ENCODE results near the gene PPP1R12C. TPM values are rescaled to one million over a fixed set of nuclear protein-coding genes. Genes with fewer than 3 reads are reported as not detected.

Gene PPP1R12C
- total RNA-seq, 2 experiments from 2014 or later = 123 to 136 TPM

- no peak for TF ChIP-seq CTCF (IDR thresholded peaks at IDR 0.05)
- ChIA-PET POLR2A (no interaction called here), CTCF (no interaction called here)
- no peak overlapping the region for H3K27ac Mint-ChIP-seq
- no peaks in the 10 kb centered on the region for H3K27me3 Mint-ChIP-seq
- Histone ChIP-seq H3K9me3 (ENCODE audit: control insufficient read depth in 1 of 2, insufficient read depth in 1 of 2, low read length in 2 of 2) (no peaks in the 10 kb centered on the region), H3K27me3 (ENCODE audit: control insufficient read depth in 1 of 2, insufficient read depth in 2 of 2, low read length in 2 of 2) (no peaks in the 10 kb centered on the region), H3K27ac (ENCODE audit: low read depth in 1 of 2, low read length in 2 of 2) (no peak overlapping the region), H3K4me1 (ENCODE audit: insufficient read depth, low read length) (peaks cover 19% of the 10 kb centered on the region), H3K4me3 (ENCODE audit: low read length) (no peak overlapping the region), H3K36me3 (ENCODE audit: insufficient read depth, low read length) (peaks cover 6% of the 10 kb centered on the region)
- no peak for ATAC-seq (ENCODE audit: poor library complexity)
- H3K36me3 Mint-ChIP-seq (ENCODE audit: low read depth) = peaks cover 34% of the 10 kb centered on the region
- peaks cover 24% of the 10 kb centered on the region for H3K4me1 Mint-ChIP-seq (ENCODE audit: low read depth)
- H3K9me3 Mint-ChIP-seq = peaks cover 2% of the 10 kb centered on the region
- intact Hi-C loops (cut with DNase I, micrococcal nuclease) = no loop called here
- H3K4me3 Mint-ChIP-seq = peak overlapping the region; percentile 79
- DNase-seq = no peak
Measured at GRCh38 chr19:55041244-55041626, 76.2 kb downstream of the PPP1R12C start.

Small RNA genes lying within 50 kb of the gene (microRNA-seq; reads per million reads assigned to microRNA genes)
- gene MIR7975 (ENCODE audit: borderline microRNAs expressed, borderline replicate concordance) = not detected

Other genes with a start within 250 kb of the PPP1R12C start
- 1 to 10 TPM in 1 of 2 experiments, under 1 TPM in 1; 0.96 to 1.4 TPM for gene FCAR, start 243.4 kb downstream of the PPP1R12C start, total RNA-seq
- not detected for gene NCR1, start 211.5 kb downstream of the PPP1R12C start, total RNA-seq
- gene NLRP7, start 170.1 kb downstream of the PPP1R12C start, total RNA-seq = not detected
- 1 to 10 TPM; 6.5 to 8.1 TPM for gene NLRP2, start 151.3 kb downstream of the PPP1R12C start, total RNA-seq
- gene GP6, start 79.4 kb downstream of the PPP1R12C start, total RNA-seq = under 1 TPM; 0.38 to 0.47 TPM
- gene RDH13, start 54.5 kb downstream of the PPP1R12C start, total RNA-seq = 1 to 10 TPM; 7.4 to 8.8 TPM
- 1 to 10 TPM; 2.0 to 2.2 TPM for gene EPS8L1, start 41.8 kb downstream of the PPP1R12C start, total RNA-seq
- gene TNNT1, start 31.6 kb upstream of the PPP1R12C start, total RNA-seq = not detected
- gene TNNI3, start 40.1 kb upstream of the PPP1R12C start, total RNA-seq = not detected
- gene DNAAF3, start 49.0 kb upstream of the PPP1R12C start, total RNA-seq = not detected
- under 1 TPM; 0.41 to 0.56 TPM for gene SYT5, start 62.7 kb upstream of the PPP1R12C start, total RNA-seq
- gene PTPRH, start 91.9 kb upstream of the PPP1R12C start, total RNA-seq = not detected
- 10 to 100 TPM; 11.7 to 11.8 TPM for gene TMEM86B, start 111.1 kb upstream of the PPP1R12C start, total RNA-seq
- gene PPP6R1, start 141.4 kb upstream of the PPP1R12C start, total RNA-seq = 100 to 1,000 TPM; 172 to 182 TPM
- 10 to 100 TPM; 14.3 to 15.1 TPM for gene HSPBP1, start 162.5 kb upstream of the PPP1R12C start, total RNA-seq
- gene BRSK1, start 166.4 kb upstream of the PPP1R12C start, total RNA-seq = 1 to 10 TPM; 2.6 to 2.7 TPM
- gene TMEM150B, start 207.7 kb upstream of the PPP1R12C start, total RNA-seq = not detected
- 100 to 1,000 TPM; 113 to 115 TPM for gene KMT5C, start 222.2 kb upstream of the PPP1R12C start, total RNA-seq
- under 1 TPM in 1 of 2 experiments, not detected in 1; 0.28 TPM for gene COX6B2, start 237.1 kb upstream of the PPP1R12C start, total RNA-seq
- gene GARIN5B, start 245.6 kb upstream of the PPP1R12C start, total RNA-seq = under 1 TPM in 1 of 2 experiments, not detected in 1; 0.08 TPM

All from CD4-positive, alpha-beta T cell (primary cell).